ENCODE data around the gene SEC23IP. TPM values are rescaled to one million over a fixed set of nuclear protein-coding genes. Genes with fewer than 3 reads are reported as not detected.

The SEC23IP gene
- polyA plus RNA-seq, 3 donors = 11.5 to 43.8 (median 42.0) TPM

- intact Hi-C loops (cut with micrococcal nuclease) = no loop called here
- H3K4me1 Mint-ChIP-seq = no peaks in the 10 kb centered on the region
- H3K79me2 ChIP-seq (ENCODE audit: insufficient read depth, low read length) = no peaks in the 10 kb centered on the region
- no peak overlapping the region for H2AFZ ChIP-seq (ENCODE audit: insufficient read depth, low read depth, low read length, poor library complexity, severe bottlenecking)
- no peaks in the 10 kb centered on the region for H4K20me1 ChIP-seq (ENCODE audit: insufficient read depth, low read length)
- no peak overlapping the region for H3K4me2 ChIP-seq (replicated peaks; ENCODE audit: extremely low read depth, low read length, poor library complexity, severe bottlenecking)
- H3K9me3 Mint-ChIP-seq = peaks cover 0 to 2% (median 0%) of the 10 kb centered on the region in 7 donors
- H3K9me3 ChIP-seq (replicated peaks in 1 of 2; ENCODE audit: control insufficient read depth in 1 of 2, insufficient read depth in 1 of 2, low read length in 2 of 2) = no peaks in the 10 kb centered on the region
- WGBS (ENCODE audit: insufficient coverage) = no CpG with 5 or more reads among the region's 2 CpGs
- H3K27ac Mint-ChIP-seq = no peak overlapping the region
- no peaks in the 10 kb centered on the region for H3K4me1 ChIP-seq (ENCODE audit: control insufficient read depth in 1 of 2, insufficient read depth in 2 of 2, low read length in 2 of 2)
- TF ChIP-seq, protein P1, sequence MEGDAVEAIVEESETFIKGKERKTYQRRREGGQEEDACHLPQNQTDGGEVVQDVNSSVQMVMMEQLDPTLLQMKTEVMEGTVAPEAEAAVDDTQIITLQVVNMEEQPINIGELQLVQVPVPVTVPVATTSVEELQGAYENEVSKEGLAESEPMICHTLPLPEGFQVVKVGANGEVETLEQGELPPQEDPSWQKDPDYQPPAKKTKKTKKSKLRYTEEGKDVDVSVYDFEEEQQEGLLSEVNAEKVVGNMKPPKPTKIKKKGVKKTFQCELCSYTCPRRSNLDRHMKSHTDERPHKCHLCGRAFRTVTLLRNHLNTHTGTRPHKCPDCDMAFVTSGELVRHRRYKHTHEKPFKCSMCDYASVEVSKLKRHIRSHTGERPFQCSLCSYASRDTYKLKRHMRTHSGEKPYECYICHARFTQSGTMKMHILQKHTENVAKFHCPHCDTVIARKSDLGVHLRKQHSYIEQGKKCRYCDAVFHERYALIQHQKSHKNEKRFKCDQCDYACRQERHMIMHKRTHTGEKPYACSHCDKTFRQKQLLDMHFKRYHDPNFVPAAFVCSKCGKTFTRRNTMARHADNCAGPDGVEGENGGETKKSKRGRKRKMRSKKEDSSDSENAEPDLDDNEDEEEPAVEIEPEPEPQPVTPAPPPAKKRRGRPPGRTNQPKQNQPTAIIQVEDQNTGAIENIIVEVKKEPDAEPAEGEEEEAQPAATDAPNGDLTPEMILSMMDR (IDR thresholded peaks at IDR 0.05) = no peak
- no peak overlapping the region for H3K9ac ChIP-seq (ENCODE audit: insufficient read depth, low read length, poor library complexity, severe bottlenecking)
- no peaks in the 10 kb centered on the region for H3K27me3 Mint-ChIP-seq (ENCODE audit: low read depth in 3 of 3)
- peaks cover 57% of the 10 kb centered on the region in 2 donors for H3K36me3 Mint-ChIP-seq
- no peak overlapping the region for H3K27ac ChIP-seq (ENCODE audit: low read depth in 1 of 2, low read length in 2 of 2)
- H3K4me3 Mint-ChIP-seq = no peak overlapping the region
- H3K27me3 ChIP-seq (ENCODE audit: control insufficient read depth in 2 of 2, insufficient read depth in 2 of 2, low read length in 2 of 2) = no peaks in the 10 kb centered on the region
- no peak overlapping the region for H3K4me3 ChIP-seq (replicated peaks in 1 of 3; ENCODE audit: low read depth in 2 of 3, low read length in 3 of 3)
- DNase-seq = no peak
- peaks cover 43 to 64% of the 10 kb centered on the region in 2 donors for H3K36me3 ChIP-seq (replicated peaks in 1 of 2; ENCODE audit: control insufficient read depth in 1 of 2, insufficient read depth in 2 of 2, low read length in 2 of 2)
Measured at GRCh38 chr10:119942973-119943372, 50.4 kb downstream of the SEC23IP start.

DNA sequence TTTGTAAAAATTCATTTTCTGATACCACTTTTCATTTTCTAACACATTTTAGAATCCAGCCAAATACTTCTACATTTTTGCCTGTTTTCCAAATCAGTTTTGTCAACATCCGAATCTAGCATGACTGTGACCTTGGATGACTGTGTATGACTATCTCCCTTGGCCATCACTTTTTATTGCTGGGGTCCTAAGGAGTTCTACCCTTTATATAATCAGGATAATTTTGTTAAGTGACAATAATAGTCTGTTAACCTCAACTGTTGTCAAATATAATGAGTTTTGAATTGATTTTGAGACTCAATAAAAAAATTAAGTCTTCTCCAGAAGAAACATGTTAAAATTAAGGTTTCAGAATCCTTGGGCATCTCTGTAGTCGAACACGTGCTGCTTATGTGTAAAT, 53.3 kb downstream of the SEC23IP start:
- TF ChIP-seq, protein P1 (IDR thresholded peaks at IDR 0.05) = no peak
- Mint-ChIP-seq H3K27me3 (ENCODE audit: low read depth in 3 of 3) (no peaks in the 10 kb centered on the region), H3K9me3 (peaks cover 0 to 9% (median 3%) of the 10 kb centered on the region in 7 donors), H3K36me3 (peaks cover 33 to 37% of the 10 kb centered on the region in 2 donors), H3K4me3 (no peak overlapping the region), H3K27ac (no peak overlapping the region), H3K4me1 (no peaks in the 10 kb centered on the region)
- Histone ChIP-seq H2AFZ (ENCODE audit: insufficient read depth, low read depth, low read length, poor library complexity, severe bottlenecking) (no peak overlapping the region), H4K20me1 (ENCODE audit: insufficient read depth, low read length) (no peaks in the 10 kb centered on the region), H3K4me1 (ENCODE audit: control insufficient read depth in 1 of 2, insufficient read depth in 2 of 2, low read length in 2 of 2) (no peaks in the 10 kb centered on the region), H3K79me2 (ENCODE audit: insufficient read depth, low read length) (no peaks in the 10 kb centered on the region), H3K9ac (ENCODE audit: insufficient read depth, low read length, poor library complexity, severe bottlenecking) (no peak overlapping the region), H3K9me3 (replicated peaks in 1 of 2; ENCODE audit: control insufficient read depth in 1 of 2, insufficient read depth in 1 of 2, low read length in 2 of 2) (no peaks in the 10 kb centered on the region), H3K36me3 (replicated peaks in 1 of 2; ENCODE audit: control insufficient read depth in 1 of 2, insufficient read depth in 2 of 2, low read length in 2 of 2) (peaks cover 26 to 40% of the 10 kb centered on the region in 2 donors), H3K27me3 (ENCODE audit: control insufficient read depth in 2 of 2, insufficient read depth in 2 of 2, low read length in 2 of 2) (no peaks in the 10 kb centered on the region), H3K4me3 (replicated peaks in 1 of 3; ENCODE audit: low read depth in 2 of 3, low read length in 3 of 3) (no peak overlapping the region), H3K4me2 (replicated peaks; ENCODE audit: extremely low read depth, low read length, poor library complexity, severe bottlenecking) (no peak overlapping the region), H3K27ac (ENCODE audit: low read depth in 1 of 2, low read length in 2 of 2) (no peak overlapping the region)
- intact Hi-C loops (cut with micrococcal nuclease) = no loop called here
- 80% methylated on average over 2 of the region's 3 CpGs for WGBS (ENCODE audit: insufficient coverage)
- no peak for DNase-seq
